AG04449 (cell line): Measurements from ENCODE around the gene FHOD3.

Experiments
- CTCF ChIA-PET: fragments of 350-600 bp; formaldehyde crosslinking; extraction: SDS; loops from one replicate; lab custom pipeline; 2021; ENCODE audit warnings: antibody characterized with exemption; lab: Yijun Ruan, JAX
- POLR2A ChIA-PET: fragments of 400-600, 350-600 bp; formaldehyde crosslinking; extraction: SDS; loops from one replicate; lab custom pipeline; 2020; ENCODE audit warnings: antibody characterized with exemption, inconsistent platforms; lab: Yijun Ruan, JAX
- DNase-seq: peaks from one replicate; pipeline ENCODE4 v3.0.0-alpha.2; 2010; ENCODE audit warnings: low read depth, low spot score
- H3K4me3 ChIP-seq: 2 replicates; pipeline ENCODE4 v1.5.1; 2011; ENCODE audit warnings: low read depth, mild to moderate bottlenecking, control low read depth, low read length
- TF ChIP-seq, protein P1 (sequence below): IDR thresholded peaks from one replicate; pipeline ENCODE4 v1.5.1; 2011; ENCODE audit warnings: mild to moderate bottlenecking, moderate library complexity, low read length, control low read depth, inconsistent platforms; ENCODE audit not compliant: insufficient read depth; ENCODE audit errors: missing control alignments

The FHOD3 gene

DNA sequence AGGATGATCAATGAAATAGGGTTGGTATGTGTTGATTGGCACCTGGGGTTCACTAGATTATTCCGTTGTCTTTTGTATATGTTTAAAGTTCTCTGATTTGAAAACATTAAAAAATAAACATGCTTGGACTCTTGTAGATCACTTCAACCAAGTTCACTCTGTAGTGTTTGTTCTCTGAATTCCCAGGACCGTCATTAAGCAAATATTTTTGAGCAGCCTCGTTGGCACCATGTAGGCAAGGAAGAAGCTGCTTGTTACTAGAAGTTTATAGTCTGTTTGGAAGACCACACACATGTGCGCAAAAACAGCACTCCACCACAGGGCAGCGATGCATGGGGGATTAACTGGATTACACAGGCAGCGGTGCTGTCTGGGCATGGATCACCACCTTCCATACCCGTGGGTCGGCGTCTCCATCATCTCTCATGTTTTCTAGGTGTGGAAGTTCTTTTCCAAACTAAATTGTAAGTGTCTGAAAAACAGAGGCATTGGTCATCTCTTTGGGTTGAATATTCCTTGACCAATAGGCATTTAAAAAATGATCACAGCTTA lies 212.2 kb downstream of the FHOD3 start:
- ChIA-PET CTCF (interaction anchor here (1.8 kb wide), 1 partner anchor 9 kb away, joined by 6 read pairs; no protein-coding TSS in a partner anchor), POLR2A (no interaction called here)
- TF ChIP-seq, protein P1, sequence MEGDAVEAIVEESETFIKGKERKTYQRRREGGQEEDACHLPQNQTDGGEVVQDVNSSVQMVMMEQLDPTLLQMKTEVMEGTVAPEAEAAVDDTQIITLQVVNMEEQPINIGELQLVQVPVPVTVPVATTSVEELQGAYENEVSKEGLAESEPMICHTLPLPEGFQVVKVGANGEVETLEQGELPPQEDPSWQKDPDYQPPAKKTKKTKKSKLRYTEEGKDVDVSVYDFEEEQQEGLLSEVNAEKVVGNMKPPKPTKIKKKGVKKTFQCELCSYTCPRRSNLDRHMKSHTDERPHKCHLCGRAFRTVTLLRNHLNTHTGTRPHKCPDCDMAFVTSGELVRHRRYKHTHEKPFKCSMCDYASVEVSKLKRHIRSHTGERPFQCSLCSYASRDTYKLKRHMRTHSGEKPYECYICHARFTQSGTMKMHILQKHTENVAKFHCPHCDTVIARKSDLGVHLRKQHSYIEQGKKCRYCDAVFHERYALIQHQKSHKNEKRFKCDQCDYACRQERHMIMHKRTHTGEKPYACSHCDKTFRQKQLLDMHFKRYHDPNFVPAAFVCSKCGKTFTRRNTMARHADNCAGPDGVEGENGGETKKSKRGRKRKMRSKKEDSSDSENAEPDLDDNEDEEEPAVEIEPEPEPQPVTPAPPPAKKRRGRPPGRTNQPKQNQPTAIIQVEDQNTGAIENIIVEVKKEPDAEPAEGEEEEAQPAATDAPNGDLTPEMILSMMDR: no peak
- no peak for DNase-seq
- H3K4me3 ChIP-seq: no peak overlapping the region

DNA sequence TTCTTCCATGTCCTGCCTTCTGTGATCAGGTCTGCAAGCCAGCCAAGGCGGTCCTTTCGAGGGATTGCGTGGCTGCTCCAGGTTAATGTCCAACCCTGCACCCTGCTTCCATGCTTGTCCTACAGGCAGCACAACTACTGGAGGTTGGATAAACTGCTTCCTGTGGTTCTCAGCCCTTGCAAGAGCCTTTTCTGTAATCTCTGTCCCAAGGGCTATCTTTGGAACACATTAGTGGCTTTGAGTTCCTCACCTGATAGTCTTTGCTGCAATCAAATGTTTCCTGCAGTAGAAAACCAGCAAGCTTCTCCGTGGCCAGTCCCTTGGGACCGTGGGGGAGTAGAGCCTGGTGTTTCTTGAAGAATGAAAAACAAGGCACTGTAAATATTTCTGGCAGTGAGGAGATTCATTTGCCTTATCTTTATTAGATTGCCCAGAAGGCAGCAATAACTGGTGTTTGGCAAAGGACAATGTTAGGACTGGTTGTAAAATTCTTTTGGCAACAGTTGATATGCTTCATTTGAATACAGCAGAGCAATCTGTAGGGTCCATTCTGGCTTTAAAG lies 214.4 kb downstream of the FHOD3 start:
- TF ChIP-seq, protein P1: no peak
- CTCF ChIA-PET: no interaction called here
- POLR2A ChIA-PET: no interaction called here
- no peak for DNase-seq
- no peak overlapping the region for H3K4me3 ChIP-seq

DNA sequence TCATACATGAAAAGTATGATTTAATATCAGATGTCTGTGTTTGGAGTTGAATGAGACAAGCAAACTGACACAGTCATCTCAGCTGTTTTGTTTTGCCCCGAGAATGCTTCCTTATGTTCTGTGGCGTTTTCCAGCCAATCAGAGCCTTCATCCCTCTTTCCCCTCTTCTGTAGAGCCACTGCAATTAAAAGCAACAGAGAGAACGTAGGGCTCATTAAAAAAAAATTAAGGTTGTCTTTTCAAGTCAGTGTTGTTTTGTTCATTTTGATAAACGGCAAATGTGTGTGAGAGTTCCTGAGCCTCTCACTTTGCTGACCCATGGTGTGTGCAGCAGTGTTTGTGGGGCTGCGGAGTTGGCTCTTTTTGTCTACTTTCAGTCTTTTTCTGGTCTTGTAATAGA lies 216.0 kb downstream of the FHOD3 start:
- POLR2A ChIA-PET: no interaction called here
- no peak for DNase-seq
- TF ChIP-seq, protein P1: no peak
- H3K4me3 ChIP-seq: no peak overlapping the region
- CTCF ChIA-PET: interaction anchor here (0.9 kb wide), 1 partner anchor 10 kb away, joined by 3 read pairs; no protein-coding TSS in a partner anchor

DNA sequence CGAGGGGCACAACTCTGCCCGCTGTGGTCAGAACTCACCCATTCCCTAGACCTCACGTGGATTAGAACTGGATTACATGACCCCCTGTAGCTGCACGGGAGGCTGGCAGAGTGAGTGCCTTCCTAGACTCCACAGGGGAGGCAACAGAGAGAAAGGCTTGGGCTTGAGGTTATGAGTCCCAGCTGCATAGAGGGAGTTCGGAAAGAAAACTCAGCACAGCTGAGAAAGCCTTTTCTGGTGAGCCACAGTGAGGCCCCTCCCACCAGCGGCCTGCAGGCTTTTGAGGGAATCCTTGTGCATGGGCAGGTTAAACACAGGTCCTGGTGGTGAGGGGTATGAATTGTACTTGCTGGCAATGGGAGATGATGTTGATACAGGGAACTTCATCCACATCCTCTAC lies 217.3 kb downstream of the FHOD3 start:
- TF ChIP-seq, protein P1: no peak
- ChIA-PET POLR2A (no interaction called here), CTCF (no interaction called here)
- DNase-seq: no peak
- H3K4me3 ChIP-seq: no peak overlapping the region

DNA sequence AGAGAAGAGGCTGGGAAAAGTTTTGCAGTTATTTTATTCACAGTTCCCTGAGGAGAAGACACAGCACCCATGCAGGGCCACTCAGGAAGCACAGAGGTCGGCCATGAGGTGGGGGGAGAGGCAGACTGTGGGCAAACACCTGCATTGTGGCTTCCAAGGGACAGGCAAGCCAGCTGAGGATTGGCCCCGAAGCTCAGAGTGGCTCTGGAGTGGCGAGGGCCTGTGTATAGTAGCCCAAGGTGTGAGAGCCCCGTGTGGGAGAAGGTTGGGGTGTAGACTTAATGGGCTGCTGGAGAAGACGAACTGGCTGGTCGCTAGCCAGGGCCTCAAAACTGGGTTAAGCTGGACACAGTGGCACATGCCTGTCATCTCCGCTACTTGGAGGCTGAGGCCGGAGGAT lies 218.7 kb downstream of the FHOD3 start:
- no peak for DNase-seq
- POLR2A ChIA-PET: no interaction called here
- no peak overlapping the region for H3K4me3 ChIP-seq
- CTCF ChIA-PET: interaction anchor here (1.5 kb wide), 1 partner anchor 11 kb away, joined by 3 read pairs; no protein-coding TSS in a partner anchor
- TF ChIP-seq, protein P1: no peak

DNA sequence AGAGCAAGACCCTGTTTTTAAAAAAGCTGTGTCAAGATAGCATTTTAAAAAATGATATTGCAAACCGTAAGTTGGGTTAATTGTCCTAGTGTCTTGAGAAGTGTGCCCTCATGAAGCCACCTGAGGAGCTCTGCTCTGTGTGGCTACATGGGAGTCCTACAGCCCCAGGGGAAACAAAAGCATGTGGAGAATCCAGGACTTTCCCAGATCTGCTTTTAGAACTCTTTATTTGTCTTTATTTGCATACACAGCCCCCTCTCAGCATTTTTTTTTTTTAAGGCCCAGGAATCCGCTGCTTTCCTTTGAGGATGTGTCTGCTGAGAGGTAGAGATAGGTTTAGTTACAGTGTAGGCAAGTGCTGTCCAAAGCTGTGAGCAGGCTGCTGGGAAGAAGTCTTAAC lies 219.2 kb downstream of the FHOD3 start:
- CTCF ChIA-PET: interaction anchor here (1.5 kb wide), 1 partner anchor 11 kb away, joined by 3 read pairs; no protein-coding TSS in a partner anchor
- TF ChIP-seq, protein P1: no peak
- H3K4me3 ChIP-seq: no peak overlapping the region
- POLR2A ChIA-PET: no interaction called here
- DNase-seq: no peak
